Adrenal gland (tissue), 5 donors: Measurements from ENCODE around the gene VEGFC.

Source experiments
- CTCF ChIP-seq, 6 experiments: fragments of 450-650 bp in 4 of 6; fragments of 200-600 bp in 2 of 6; sonication (generic) in 1 of 6; IDR thresholded peaks; 1 replicate in 5 of 6; 2 replicates in 1 of 6; pipeline versions ENCODE4 v1.5.1 to v1.8.0; 2016 to 2021; ENCODE audit warnings: antibody characterized with exemption in 6 of 6, mild to moderate bottlenecking in 2 of 6, moderate library complexity in 1 of 6
- POLR2A ChIP-seq, 2 donors: fragments of 450-650 bp; IDR thresholded peaks; one replicate each; pipeline ENCODE4 v1.6.1; 2017; ENCODE audit warnings: antibody characterized with exemption in 2 of 2, mild to moderate bottlenecking in 2 of 2, moderate library complexity in 1 of 2
- donor health status: DM: no; HTN: no; CAD: no.

GRCh38 chr4:176782794-176783193, 9.9 kb downstream of the VEGFC start:
- TF ChIP-seq POLR2A (IDR thresholded peaks at IDR 0.05) (no peak), CTCF (IDR thresholded peaks at IDR 0.05) (no peak)
